SK-N-SH (cell line): Measurements from ENCODE around the gene AVPR1B. TPM values are rescaled to one million over a fixed set of nuclear protein-coding genes. Genes with fewer than 3 reads are reported as not detected.

Experiments
- CTCF ChIA-PET: fragments of 300-600, 350-600 bp; formaldehyde crosslinking; extraction: SDS; loops from one replicate; lab custom pipeline; 2021; lab: Yijun Ruan, JAX
- POLR2A ChIA-PET: fragments of 350-600 bp; sonication (Branson Sonifier 250); formaldehyde crosslinking; extraction: SDS; loops from one replicate; lab custom pipeline; 2020; ENCODE audit warnings: antibody characterized with exemption, inconsistent platforms; lab: Yijun Ruan, JAX
- DNase-seq: peaks from one replicate; pipeline ENCODE4 v3.0.0; 2012
- H2AFZ ChIP-seq: fragments of 200-600 bp; sonication (generic); 2 replicates; pipeline ENCODE4 v1.8.1; 2016; ENCODE audit warnings: antibody characterized with exemption, mild to moderate bottlenecking, low read depth
- H3F3A ChIP-seq: fragments of 200-600 bp; sonication (generic); replicated peaks from 2 replicates; pipeline ENCODE3; 2016; ENCODE audit warnings: antibody characterized with exemption, mild to moderate bottlenecking; ENCODE audit not compliant: insufficient read depth
- H3K27ac ChIP-seq, 2 experiments: fragments of 200-500 bp in 1 of 2; fragments of 200-600 bp in 1 of 2; sonication (Bioruptor generic) in 1 of 2; sonication (generic), shearing (Covaris generic) in 1 of 2; 2 replicates each; pipeline versions ENCODE4 v1.5.1 to v1.6.1; 2014 to 2016; ENCODE audit warnings: low read depth in 2 of 2, inconsistent platforms in 1 of 2, low read length in 1 of 2, mild to moderate bottlenecking in 1 of 2, mixed read lengths in 1 of 2
- H3K27me3 ChIP-seq: fragments of 200-600 bp; sonication (generic), shearing (Covaris generic); 2 replicates; pipeline ENCODE4 v1.6.1; 2016; ENCODE audit warnings: mixed run types; ENCODE audit not compliant: insufficient read depth
- H3K36me3 ChIP-seq, 2 experiments: fragments of 200-500 bp in 1 of 2; fragments of 200-600 bp in 1 of 2; sonication (Bioruptor generic) in 1 of 2; sonication (generic) in 1 of 2; replicated peaks in 1 of 2; 2 replicates each; pipeline versions ENCODE3 to v1.5.1; 2014 to 2016; ENCODE audit warnings: low read length in 1 of 2, mild to moderate bottlenecking in 1 of 2; ENCODE audit not compliant: insufficient read depth in 2 of 2, control insufficient read depth in 1 of 2
- H3K4me1 ChIP-seq, 2 experiments: fragments of 200-500 bp in 1 of 2; fragments of 200-600 bp in 1 of 2; sonication (Bioruptor generic) in 1 of 2; sonication (generic), shearing (Covaris generic) in 1 of 2; 2 replicates each; pipeline versions ENCODE4 v1.5.1 to v1.6.1; 2014 to 2016; ENCODE audit warnings: low read depth in 1 of 2, low read length in 1 of 2, mixed run types in 1 of 2; ENCODE audit not compliant: insufficient read depth in 2 of 2, control insufficient read depth in 1 of 2
- H3K4me2 ChIP-seq: fragments of 200-600 bp; sonication (generic), shearing (Covaris generic); 2 replicates; pipeline ENCODE4 v1.6.1; 2017; ENCODE audit warnings: mixed run types
- H3K4me3 ChIP-seq, 2 experiments: fragments of 200-500 bp in 1 of 2; fragments of 200-600 bp in 1 of 2; sonication (Bioruptor generic) in 1 of 2; sonication (generic), shearing (Covaris generic) in 1 of 2; 2 replicates each; pipeline versions ENCODE4 v1.5.1 to v1.8.1; 2014 to 2016; ENCODE audit warnings: low read depth in 2 of 2, inconsistent platforms in 1 of 2, low read length in 1 of 2, mild to moderate bottlenecking in 1 of 2, mixed read lengths in 1 of 2, moderate library complexity in 1 of 2
- H3K79me2 ChIP-seq: fragments of 200-600 bp; sonication (generic); 2 replicates; pipeline ENCODE4 v1.8.1; 2017; ENCODE audit warnings: mild to moderate bottlenecking; ENCODE audit not compliant: insufficient read depth
- H3K9ac ChIP-seq: fragments of 200-600 bp; sonication (generic); 2 replicates; pipeline ENCODE4 v1.6.1; 2017; ENCODE audit warnings: mixed run types
- H3K9me2 ChIP-seq: fragments of 200-600 bp; sonication (generic); 2 replicates; pipeline ENCODE4 v1.6.1; 2017; ENCODE audit warnings: mixed run types
- H3K9me3 ChIP-seq: fragments of 200-600 bp; sonication (generic); 2 replicates; pipeline ENCODE4 v1.6.1; 2017; ENCODE audit warnings: mixed run types, mild to moderate bottlenecking, moderate library complexity
- H4K20me1 ChIP-seq: fragments of 200-600 bp; sonication (generic); 2 replicates; pipeline ENCODE4 v1.6.1; 2017; ENCODE audit warnings: mild to moderate bottlenecking, mixed run types; ENCODE audit not compliant: insufficient read depth
- CHD2 ChIP-seq: fragments of 150-350 bp; IDR thresholded peaks from 2 replicates; pipeline ENCODE4 v1.6.1; 2018; ENCODE audit warnings: low read length; ENCODE audit not compliant: partially characterized antibody
- CTCF ChIP-seq: fragments of 200-600 bp; sonication (generic); IDR thresholded peaks from 2 replicates; pipeline ENCODE4 v1.6.1; 2017; ENCODE audit warnings: antibody characterized with exemption, mild to moderate bottlenecking, moderate library complexity
- ELF1 ChIP-seq: IDR thresholded peaks from 2 replicates; pipeline ENCODE4 v1.4.0; 2012
- FOSL2 ChIP-seq: IDR thresholded peaks from 2 replicates; pipeline ENCODE4 v1.4.0; 2012; ENCODE audit warnings: low read depth, mild to moderate bottlenecking, moderate library complexity, borderline replicate concordance
- FOXM1 ChIP-seq: IDR thresholded peaks from 2 replicates; pipeline ENCODE4 v1.4.0; 2012; ENCODE audit warnings: low read depth, mild to moderate bottlenecking
- GATA2 ChIP-seq: sonication (generic); formaldehyde crosslinking; IDR thresholded peaks from 2 replicates; pipeline ENCODE4 v1.5.0; 2020; ENCODE audit warnings: mild to moderate bottlenecking, missing genetic modification reagents
- IRF3 ChIP-seq: fragments of 150-350 bp; IDR thresholded peaks from 2 replicates; pipeline ENCODE4 v1.6.1; 2016; ENCODE audit warnings: mild to moderate bottlenecking, low read depth, low read length
- MXI1 ChIP-seq: IDR thresholded peaks from 2 replicates; pipeline ENCODE4 v1.6.1; 2012; ENCODE audit warnings: mild to moderate bottlenecking, low read depth, low read length, improper control_type of control experiment
- NFIC ChIP-seq: IDR thresholded peaks from 2 replicates; pipeline ENCODE4 v1.4.0; 2012; ENCODE audit warnings: borderline replicate concordance
- RAD21 ChIP-seq: IDR thresholded peaks from 2 replicates; pipeline ENCODE4 v1.6.1; 2012; ENCODE audit warnings: mild to moderate bottlenecking, low read length
- RCOR1 ChIP-seq: fragments of 150-350 bp; IDR thresholded peaks from 2 replicates; pipeline ENCODE4 v1.6.1; 2017; ENCODE audit warnings: antibody characterized with exemption, low read length
- RFX5 ChIP-seq: IDR thresholded peaks from 2 replicates; pipeline ENCODE4 v1.6.1; 2012; ENCODE audit warnings: mild to moderate bottlenecking, improper control_type of control experiment, low read length
- TAF1 ChIP-seq: IDR thresholded peaks from 2 replicates; pipeline ENCODE4 v1.6.1; 2012; ENCODE audit warnings: low read depth, mild to moderate bottlenecking, low read length, moderate library complexity, borderline replicate concordance
- USF1 ChIP-seq: IDR thresholded peaks from 2 replicates; pipeline ENCODE4 v1.4.0; 2012; ENCODE audit warnings: low read depth, borderline replicate concordance
- USF2 ChIP-seq: fragments of 150-350 bp; IDR thresholded peaks from 2 replicates; pipeline ENCODE4 v1.6.1; 2017; ENCODE audit warnings: antibody characterized with exemption, low read length, low read depth, borderline replicate concordance
- YY1 ChIP-seq: IDR thresholded peaks from 2 replicates; pipeline ENCODE4 v1.4.0; 2012; ENCODE audit warnings: low read depth, mild to moderate bottlenecking
- WGBS: methylation state at CpG from one replicate; pipeline ENCODE4 v1.1.6; 2017; ENCODE audit warnings: low lambda C conversion rate; 5-methylcytosine and 5-hydroxymethylcytosine counted together
- polyA plus RNA-seq, 3 experiments: library from polyadenylated mRNA; depleted of rRNA; stranded (reverse); fragments of >200 nt; gene quantifications; 2 replicates each; pipeline ENCODE4 v1.2.3, GENCODE V29; 2012

The AVPR1B gene
- polyA plus RNA-seq, 1 of the 3 experiments (the other 2 are of a cell fraction) = not detected

GRCh38 chr1:206075786-206076755, 41.1 kb downstream of the AVPR1B start:
- TF ChIP-seq CTCF = no peak
- no peak for TF ChIP-seq NFIC
- no peak for TF ChIP-seq TAF1
- TF ChIP-seq RCOR1 = no peak
- no peak for TF ChIP-seq IRF3
- no peak for TF ChIP-seq ELF1
- TF ChIP-seq USF1 = no peak
- TF ChIP-seq YY1 = no peak
- no peak for TF ChIP-seq FOSL2
- no peak for TF ChIP-seq GATA2 (CRISPR knock-in tag)
- TF ChIP-seq FOXM1 = no peak
- no peak for TF ChIP-seq MXI1
- TF ChIP-seq RAD21 = no peak
- TF ChIP-seq CHD2 = no peak
- TF ChIP-seq USF2 = no peak
- no peak for TF ChIP-seq RFX5
- H3K27me3 ChIP-seq = peaks cover 11% of the 10 kb centered on the region; the same call in 1 of the 2 replicates
- H4K20me1 ChIP-seq = no peaks in the 10 kb centered on the region
- H3K4me1 ChIP-seq = peaks cover 0 to 3% of the 10 kb centered on the region in 2 experiments; a peak in 1 of 4 replicates
- no peak overlapping the region for H3K9ac ChIP-seq
- H3K79me2 ChIP-seq = no peaks in the 10 kb centered on the region
- 78% methylated on average over 10 of the region's 11 CpGs for WGBS
- H3K4me2 ChIP-seq = no peak overlapping the region
- no peak for DNase-seq
- CTCF ChIA-PET = no interaction called here
- no peaks in the 10 kb centered on the region for H3F3A ChIP-seq
- no peak overlapping the region for H2AFZ ChIP-seq
- H3K9me2 ChIP-seq = no peaks in the 10 kb centered on the region
- H3K4me3 ChIP-seq = no peak overlapping the region
- H3K27ac ChIP-seq = no peak overlapping the region
- H3K36me3 ChIP-seq = no peaks in the 10 kb centered on the region
- no peaks in the 10 kb centered on the region for H3K9me3 ChIP-seq
- POLR2A ChIA-PET = no interaction called here
